H1 (cell line): ENCODE measurements around the gene ALG3. TPM values are rescaled to one million over a fixed set of nuclear protein-coding genes. Genes with fewer than 3 reads are reported as not detected.

ENCODE experiments used
- CTCF ChIA-PET: fragments of 300-600 bp; sonication (Branson Sonifier 250); formaldehyde crosslinking; loops from one replicate; lab custom pipeline; 2021; ENCODE audit not compliant: partially characterized antibody; lab: Charles Lee
- POLR2A ChIA-PET: fragments of 300-600 bp; sonication (Branson Sonifier 250); formaldehyde crosslinking; loops from one replicate; lab custom pipeline; 2021; ENCODE audit warnings: inconsistent platforms; ENCODE audit not compliant: partially characterized antibody; lab: Charles Lee
- DNase-seq, 2 experiments: peaks; one replicate each; pipeline versions ENCODE4 v3.0.0 to v3.0.0-alpha.2; 2010 to 2022; ENCODE audit warnings: low spot score in 2 of 2, low read depth in 1 of 2, mixed read lengths in 1 of 2
- FAIRE-seq: peaks from 2 replicates; lab custom pipeline; 2011; peaks lifted over from hg19 to GRCh38; lab: Jason Lieb, UNC
- H2AFZ ChIP-seq: 2 replicates; pipeline ENCODE4 v1.8.1; 2012; ENCODE audit warnings: low read length, inconsistent platforms
- H2AK5ac ChIP-seq: 2 replicates; pipeline ENCODE4 v1.6.1; 2013; ENCODE audit warnings: low read depth, low read length
- H2BK120ac ChIP-seq: replicated peaks from 2 replicates; pipeline ENCODE3; 2013; ENCODE audit warnings: low read depth, low read length, inconsistent platforms
- H2BK12ac ChIP-seq: 2 replicates; pipeline ENCODE4 v1.6.1; 2013; ENCODE audit warnings: low read depth, low read length
- H2BK15ac ChIP-seq: 2 replicates; pipeline ENCODE4 v1.6.1; 2013; ENCODE audit warnings: low read length
- H2BK20ac ChIP-seq: 2 replicates; pipeline ENCODE4 v1.6.1; 2013; ENCODE audit warnings: low read length
- H2BK5ac ChIP-seq: 2 replicates; pipeline ENCODE4 v1.6.1; 2013; ENCODE audit warnings: low read depth, low read length
- H3K14ac ChIP-seq: 2 replicates; pipeline ENCODE4 v1.6.1; 2013; ENCODE audit warnings: inconsistent platforms; ENCODE audit not compliant: insufficient read length
- H3K18ac ChIP-seq: 2 replicates; pipeline ENCODE4 v1.6.1; 2013; ENCODE audit warnings: low read length; ENCODE audit errors: extremely low read depth
- H3K23ac ChIP-seq: 2 replicates; pipeline ENCODE4 v1.6.1; 2013; ENCODE audit warnings: inconsistent platforms; ENCODE audit not compliant: insufficient read length
- H3K23me2 ChIP-seq: 2 replicates; pipeline ENCODE4 v1.6.1; 2013; ENCODE audit warnings: low read depth, low read length
- H3K27ac ChIP-seq: 2 replicates; pipeline ENCODE4 v1.6.1; 2011; ENCODE audit warnings: low read depth, low read length, inconsistent platforms
- H3K27me3 ChIP-seq, 4 experiments: replicated peaks in 1 of 4; 1 replicate in 1 of 4; 2 replicates in 3 of 4; pipeline versions ENCODE4 v1.6.1 to v1.8.1; 2011 to 2013; ENCODE audit warnings: low read length in 3 of 4, mild to moderate bottlenecking in 3 of 4, inconsistent platforms in 2 of 4, mixed read lengths in 2 of 4, moderate library complexity in 1 of 4; ENCODE audit not compliant: control insufficient read depth in 3 of 4, insufficient read depth in 3 of 4; ENCODE audit errors: extremely low read depth in 1 of 4
- H3K36me3 ChIP-seq, 4 experiments: 2 replicates each; pipeline versions ENCODE4 v1.6.1 to v1.8.1; 2011 to 2013; ENCODE audit warnings: mild to moderate bottlenecking in 4 of 4, low read length in 3 of 4, moderate library complexity in 2 of 4, control low read depth in 1 of 4, inconsistent platforms in 1 of 4; ENCODE audit not compliant: insufficient read depth in 4 of 4, control insufficient read depth in 2 of 4
- H3K4ac ChIP-seq: replicated peaks from 2 replicates; pipeline ENCODE3; 2013; ENCODE audit warnings: low read length, low read depth, mixed read lengths, inconsistent platforms; ENCODE audit not compliant: insufficient read length
- H3K4me1 ChIP-seq, 4 experiments: replicated peaks in 1 of 4; 1 replicate in 1 of 4; 2 replicates in 3 of 4; pipeline versions ENCODE4 v1.6.1 to v1.8.1; 2011 to 2013; ENCODE audit warnings: low read length in 3 of 4, inconsistent platforms in 2 of 4, mixed read lengths in 1 of 4; ENCODE audit not compliant: insufficient read depth in 4 of 4, control insufficient read depth in 3 of 4
- H3K4me2 ChIP-seq, 2 experiments: 2 replicates each; pipeline versions ENCODE4 v1.6.1 to v1.8.1; 2011 to 2013; ENCODE audit warnings: low read depth in 2 of 2, low read length in 2 of 2, control low read depth in 1 of 2, inconsistent platforms in 1 of 2, mild to moderate bottlenecking in 1 of 2; ENCODE audit not compliant: insufficient read depth in 1 of 2
- H3K4me3 ChIP-seq, 4 experiments: fragments of 200-600, 300-600 bp in 1 of 4; sonication (generic), shearing (Covaris generic), sonication (Bioruptor Twin) in 1 of 4; 2 replicates each; pipeline versions ENCODE4 v1.5.1 to v1.8.1; 2011 to 2016; ENCODE audit warnings: low read length in 4 of 4, low read depth in 3 of 4, control low read depth in 2 of 4, inconsistent platforms in 2 of 4, mild to moderate bottlenecking in 2 of 4, mixed read lengths in 1 of 4, moderate library complexity in 1 of 4; ENCODE audit not compliant: insufficient read depth in 2 of 4; ENCODE audit errors: extremely low read depth in 1 of 4
- H3K56ac ChIP-seq: replicated peaks from 2 replicates; pipeline ENCODE3; 2013; ENCODE audit warnings: low read depth, mild to moderate bottlenecking, mixed read lengths, low read length, inconsistent platforms; ENCODE audit not compliant: insufficient read length
- H3K79me1 ChIP-seq: 2 replicates; pipeline ENCODE4 v1.6.1; 2013; ENCODE audit warnings: low read depth, low read length, control low read depth
- H3K79me2 ChIP-seq, 2 experiments: 2 replicates each; pipeline versions ENCODE4 v1.6.1 to v1.8.1; 2012 to 2013; ENCODE audit warnings: low read length in 2 of 2, mild to moderate bottlenecking in 2 of 2, inconsistent platforms in 1 of 2; ENCODE audit not compliant: insufficient read depth in 2 of 2, control insufficient read depth in 1 of 2
- H3K9ac ChIP-seq, 4 experiments: replicated peaks in 1 of 4; 1 replicate in 1 of 4; 2 replicates in 3 of 4; pipeline versions ENCODE4 v1.6.1 to v1.8.1; 2011 to 2013; ENCODE audit warnings: low read depth in 3 of 4, low read length in 3 of 4, control low read depth in 2 of 4, mild to moderate bottlenecking in 2 of 4, moderate library complexity in 2 of 4, inconsistent platforms in 1 of 4; ENCODE audit errors: extremely low read depth in 1 of 4
- H3K9me3 ChIP-seq, 2 experiments: 2 replicates each; pipeline versions ENCODE4 v1.6.1 to v1.8.1; 2012 to 2013; ENCODE audit warnings: mild to moderate bottlenecking in 2 of 2, moderate library complexity in 2 of 2, control low read depth in 1 of 2, inconsistent platforms in 1 of 2, low read depth in 1 of 2, low read length in 1 of 2, mixed read lengths in 1 of 2; ENCODE audit not compliant: insufficient read depth in 2 of 2
- H4K20me1 ChIP-seq, 2 experiments: replicated peaks in 1 of 2; 2 replicates each; pipeline versions ENCODE3 to v1.8.1; 2011 to 2013; ENCODE audit warnings: inconsistent platforms in 2 of 2, low read length in 2 of 2, mild to moderate bottlenecking in 1 of 2; ENCODE audit not compliant: insufficient read depth in 2 of 2, control insufficient read depth in 1 of 2
- H4K5ac ChIP-seq: 2 replicates; pipeline ENCODE4 v1.6.1; 2013; ENCODE audit warnings: low read length, low read depth, mixed read lengths, inconsistent platforms; ENCODE audit not compliant: insufficient read length
- H4K8ac ChIP-seq: 2 replicates; pipeline ENCODE4 v1.8.0; 2013; ENCODE audit warnings: mild to moderate bottlenecking, moderate library complexity, low read length, inconsistent platforms; ENCODE audit not compliant: insufficient read depth; ENCODE audit errors: extremely low read depth
- H4K91ac ChIP-seq: replicated peaks from 2 replicates; pipeline ENCODE3; 2013; ENCODE audit warnings: low read length, mixed read lengths, inconsistent platforms; ENCODE audit not compliant: insufficient read length
- BCL11A ChIP-seq, 2 experiments: IDR thresholded peaks; one replicate each; pipeline ENCODE4 v1.6.1; 2011; ENCODE audit warnings: low read depth in 2 of 2, low read length in 2 of 2, mild to moderate bottlenecking in 2 of 2
- BRCA1 ChIP-seq: IDR thresholded peaks from 2 replicates; pipeline ENCODE4 v1.6.1; 2012; ENCODE audit warnings: low read depth, low read length, improper control_type of control experiment
- CTBP2 ChIP-seq: IDR thresholded peaks from 2 replicates; pipeline ENCODE4 v1.7.0; 2011; ENCODE audit warnings: borderline replicate concordance, mild to moderate bottlenecking, moderate library complexity, mixed read lengths, low read length; ENCODE audit not compliant: insufficient read depth, insufficient read length
- HDAC2 ChIP-seq, 2 experiments: fragments of 300-600 bp in 1 of 2; sonication (generic) in 1 of 2; IDR thresholded peaks; 2 replicates each; pipeline ENCODE4 v1.6.1; 2011 to 2012; ENCODE audit warnings: low read depth in 2 of 2, low read length in 2 of 2, mild to moderate bottlenecking in 2 of 2, moderate library complexity in 2 of 2, borderline replicate concordance in 1 of 2, inconsistent platforms in 1 of 2
- KDM4A ChIP-seq: IDR thresholded peaks from one replicate; pipeline ENCODE4 v1.7.1; 2012; ENCODE audit warnings: low read depth, mild to moderate bottlenecking, moderate library complexity, low read length, inconsistent platforms; ENCODE audit not compliant: severe bottlenecking
- MAFK ChIP-seq: IDR thresholded peaks from 2 replicates; pipeline ENCODE4 v1.6.1; 2012; ENCODE audit warnings: low read depth, mild to moderate bottlenecking, improper control_type of control experiment, low read length
- RAD21 ChIP-seq, 2 experiments: IDR thresholded peaks in 1 of 2; conservative IDR thresholded peaks in 1 of 2; 2 replicates each; pipeline ENCODE4 v1.6.1; 2011; ENCODE audit warnings: low read depth in 2 of 2, low read length in 2 of 2, improper control_type of control experiment in 1 of 2, inconsistent platforms in 1 of 2, mild to moderate bottlenecking in 1 of 2, moderate library complexity in 1 of 2
- SIN3A ChIP-seq, 2 experiments: IDR thresholded peaks in 1 of 2; conservative IDR thresholded peaks in 1 of 2; 2 replicates each; pipeline ENCODE4 v1.6.1; 2011 to 2012; ENCODE audit warnings: low read length in 2 of 2, improper control_type of control experiment in 1 of 2, low read depth in 1 of 2, mild to moderate bottlenecking in 1 of 2
- TBP ChIP-seq: IDR thresholded peaks from 2 replicates; pipeline ENCODE4 v1.6.1; 2011; ENCODE audit warnings: low read depth, low read length, improper control_type of control experiment
- WGBS, 2 experiments: shearing (Covaris generic) in 1 of 2; methylation state at CpG; one replicate each; pipeline versions ENCODE4 v1.1.6 to v1.1.7; 2013 to 2015; ENCODE audit warnings: low lambda C conversion rate in 2 of 2, mixed read lengths in 2 of 2, inconsistent platforms in 1 of 2, low coverage in 1 of 2, missing lambda C conversion rate in 1 of 2; ENCODE audit not compliant: insufficient replicate concordance in 2 of 2, insufficient coverage in 1 of 2, insufficient read length in 1 of 2; ENCODE audit errors: extremely low coverage in 1 of 2, missing lambda C conversion rate in 1 of 2; 5-methylcytosine and 5-hydroxymethylcytosine counted together
- polyA plus RNA-seq, 7 experiments: library from polyadenylated mRNA; depleted of rRNA in 3 of 7; stranded (reverse) in 5 of 7; unstranded in 2 of 7; fragments of >200 nt in 5 of 7; fragments of 200-250 nt in 2 of 7; gene quantifications; 1 replicate in 5 of 7; 2 replicates in 1 of 7; 4 replicates in 1 of 7; pipeline versions ENCODE4 v1.2.1 to v1.2.3, GENCODE V29; 2011 to 2013; ENCODE audit warnings: missing spikeins in 2 of 7, mixed read lengths in 2 of 7
- total RNA-seq: library from RNA; stranded (reverse); fragmentation: NEBNext Ultra II Directional; extraction: Animal tissue kit (Norgen Biotek cat#: 25700); gene quantifications from 2 replicates; pipeline ENCODE4 v1.2.1, GENCODE V29; 2021

ALG3 gene
- total and polyA plus RNA-seq, 2 of the 8 experiments (the other 6 are each of a cell fraction or from before 2014, with no cell fraction given), result 54.6 to 148 TPM

DNA sequence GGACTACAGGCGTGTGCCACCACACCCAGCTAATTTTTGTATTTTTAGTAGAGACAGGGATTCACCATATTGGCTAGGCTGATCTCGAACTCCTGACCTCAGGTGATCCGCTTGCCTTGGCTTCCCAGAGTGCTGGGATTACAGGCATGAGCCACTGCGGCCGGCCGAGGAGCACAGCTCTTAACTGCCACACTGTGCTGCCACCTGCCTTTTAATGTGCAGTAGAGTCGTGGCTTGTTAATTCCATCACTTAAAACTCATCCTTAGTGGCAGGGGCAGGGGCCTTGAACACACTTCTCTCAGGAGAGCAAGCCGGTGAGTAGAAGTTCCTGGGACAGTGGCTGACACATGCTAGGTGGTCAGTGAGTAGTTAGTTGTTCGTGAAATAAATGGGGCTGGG, 50.3 kb downstream of the ALG3 start:
- Histone ChIP-seq H3K23ac (no peak overlapping the region), H3K4me2 (no peak overlapping the region), H2BK120ac (no peak overlapping the region), H3K9me3 (no peaks in the 10 kb centered on the region), H3K9ac (no peak overlapping the region), H3K56ac (no peak overlapping the region), H2BK5ac (no peak overlapping the region), H3K23me2 (no peaks in the 10 kb centered on the region), H3K36me3 (peaks cover 2 to 17% (median 8%) of the 10 kb centered on the region in 4 experiments; a peak in 7 of 8 replicates), H3K27ac (no peak overlapping the region)
- TF ChIP-seq RAD21 (IDR thresholded peaks at IDR 0.05 in 1 of 2, conservative IDR thresholded peaks at IDR 0.05 in 1 of 2; ENCODE audit: low read depth in 2 of 2, low read length in 2 of 2), result 0 out of 4 replicates have a peak, but pooled peaks of 1 of the 2 experiments have one; percentile 5
- no peak for TF ChIP-seq CTBP2
- TF ChIP-seq KDM4A, result no peak
- no peak for TF ChIP-seq MAFK
- no peak for TF ChIP-seq BCL11A (IDR thresholded peaks at IDR 0.05; ENCODE audit: low read depth in 2 of 2, low read length in 2 of 2)
- TF ChIP-seq HDAC2 (IDR thresholded peaks at IDR 0.05; ENCODE audit: borderline replicate concordance in 1 of 2, low read depth in 2 of 2, low read length in 2 of 2), result no peak
- no peak for TF ChIP-seq SIN3A (conservative IDR thresholded peaks at IDR 0.05 in 1 of 2, IDR thresholded peaks at IDR 0.05 in 1 of 2; ENCODE audit: low read depth in 1 of 2, low read length in 2 of 2)
- TF ChIP-seq BRCA1, result no peak
- no peak for TF ChIP-seq TBP
- TF ChIP-seq, all 59 proteins: peak for 1
- H3K4ac ChIP-seq, result no peak overlapping the region
- 95% methylated on average over 7 of the region's 9 CpGs; no CpG with 5 or more reads in 1 of the 2 experiments for WGBS, 2 experiments
- H2AFZ ChIP-seq, result no peak overlapping the region
- no peak overlapping the region for H2BK12ac ChIP-seq
- H2BK20ac ChIP-seq, result no peak overlapping the region
- ChIA-PET CTCF (interaction anchor here (0.6 to 4.5 kb wide), 8 partner anchors 11 to 303 kb away, joined by 3 to 28 read pairs (median 4); no protein-coding TSS in a partner anchor), POLR2A (interaction anchor here (1.2 to 5.4 kb wide), 4 partner anchors 12 to 129 kb away, joined by 3 to 18 read pairs (median 6); partner anchors contain the start of genes ABCF3 and EIF2B5)
- H4K5ac ChIP-seq, result no peak overlapping the region
- H2AK5ac ChIP-seq, result no peak overlapping the region
- DNase-seq, result no peak
- no peaks in the 10 kb centered on the region for H3K27me3 ChIP-seq
- H3K18ac ChIP-seq, result no peak overlapping the region
- H3K14ac ChIP-seq, result no peak overlapping the region
- no peaks in the 10 kb centered on the region for H3K79me1 ChIP-seq
- H3K79me2 ChIP-seq, result no peaks in the 10 kb centered on the region
- no peaks in the 10 kb centered on the region for H3K4me1 ChIP-seq
- no peak for FAIRE-seq
- peaks cover 0 to 2% of the 10 kb centered on the region in 2 experiments for H4K20me1 ChIP-seq
- H3K4me3 ChIP-seq, result no peak overlapping the region
- no peak overlapping the region for H2BK15ac ChIP-seq
- no peak overlapping the region for H4K91ac ChIP-seq
- H4K8ac ChIP-seq, result no peak overlapping the region
